HEK293 (cell line): ENCODE results near the gene SLC6A9.

Experiments used
- CTCF ChIA-PET: fragments of 350-600 bp; formaldehyde crosslinking; extraction: SDS; loops from one replicate; lab custom pipeline; 2021; ENCODE audit warnings: antibody characterized with exemption; lab: Yijun Ruan, JAX
- POLR2A ChIA-PET: fragments of 300-600 bp; formaldehyde crosslinking; extraction: SDS; loops from one replicate; lab custom pipeline; 2020; ENCODE audit warnings: antibody characterized with exemption, inconsistent platforms; lab: Yijun Ruan, JAX
- H3K27ac ChIP-seq: fragments of 200-500 bp; sonication (Bioruptor generic); 2 replicates; pipeline ENCODE4 v1.5.1; 2014; ENCODE audit warnings: low read depth, low read length, control low read depth, inconsistent platforms; ENCODE audit errors: extremely low read depth
- H3K36me3 ChIP-seq, 2 experiments: fragments of 200-500 bp in 1 of 2; sonication (Bioruptor generic) in 1 of 2; 1 replicate in 1 of 2; 2 replicates in 1 of 2; pipeline ENCODE4 v1.5.1; 2014 to 2017; ENCODE audit warnings: inconsistent platforms in 2 of 2, low read length in 2 of 2; ENCODE audit not compliant: control insufficient read depth in 2 of 2, insufficient read depth in 1 of 2
- H3K4me1 ChIP-seq: fragments of 200-500 bp; sonication (Bioruptor generic); 2 replicates; pipeline ENCODE4 v1.5.1; 2014; ENCODE audit warnings: mild to moderate bottlenecking, low read length, inconsistent platforms; ENCODE audit not compliant: control insufficient read depth, insufficient read depth
- H3K4me3 ChIP-seq: 2 replicates; pipeline ENCODE4 v1.5.1; 2011; ENCODE audit warnings: low read depth, mild to moderate bottlenecking, control low read depth, low read length, moderate library complexity
- H3K9me3 ChIP-seq: fragments of 200-500 bp; sonication (Bioruptor generic); 2 replicates; pipeline ENCODE4 v1.5.1; 2014; ENCODE audit warnings: low read depth, low read length, inconsistent platforms; ENCODE audit not compliant: control insufficient read depth, insufficient read depth
- BCL6B ChIP-seq: fragments of 450-650 bp; formaldehyde crosslinking; IDR thresholded peaks from 2 replicates; pipeline ENCODE4 v1.5.1; 2017; ENCODE audit warnings: missing biosample characterization, missing genetic modification characterization
- OSR2 ChIP-seq: fragments of 450-650 bp; formaldehyde crosslinking; IDR thresholded peaks from 2 replicates; pipeline ENCODE4 v1.5.1; 2016; ENCODE audit warnings: missing biosample characterization, missing genetic modification characterization
- PRDM6 ChIP-seq: fragments of 450-650 bp; formaldehyde crosslinking; IDR thresholded peaks from 2 replicates; pipeline ENCODE4 v1.5.1; 2017; ENCODE audit warnings: missing biosample characterization, missing genetic modification characterization
- REPIN1 ChIP-seq: fragments of 450-650 bp; formaldehyde crosslinking; IDR thresholded peaks from 2 replicates; pipeline ENCODE4 v1.5.1; 2017; ENCODE audit warnings: missing biosample characterization, missing genetic modification characterization, low read depth
- SP2 ChIP-seq: fragments of 450-650 bp; formaldehyde crosslinking; IDR thresholded peaks from 2 replicates; pipeline ENCODE4 v1.5.1; 2016; ENCODE audit warnings: missing biosample characterization, missing genetic modification characterization
- SP3 ChIP-seq: fragments of 450-650 bp; formaldehyde crosslinking; IDR thresholded peaks from 2 replicates; pipeline ENCODE4 v1.5.1; 2016; ENCODE audit warnings: missing biosample characterization, missing genetic modification characterization
- ZBTB17 ChIP-seq: fragments of 450-650 bp; formaldehyde crosslinking; IDR thresholded peaks from 2 replicates; pipeline ENCODE4 v1.5.1; 2016; ENCODE audit warnings: missing biosample characterization, missing genetic modification characterization
- ZBTB20 ChIP-seq: fragments of 450-650 bp; formaldehyde crosslinking; IDR thresholded peaks from 2 replicates; pipeline ENCODE4 v1.5.1; 2016; ENCODE audit warnings: missing biosample characterization, missing genetic modification characterization
- ZIC2 ChIP-seq: fragments of 450-650 bp; formaldehyde crosslinking; IDR thresholded peaks from 2 replicates; pipeline ENCODE4 v1.5.1; 2016; ENCODE audit warnings: missing biosample characterization, missing genetic modification characterization
- ZNF114 ChIP-seq: fragments of 450-650 bp; formaldehyde crosslinking; IDR thresholded peaks from 2 replicates; pipeline ENCODE4 v1.5.0; 2017; ENCODE audit warnings: missing biosample characterization, missing genetic modification characterization
- ZNF23 ChIP-seq: fragments of 450-650 bp; formaldehyde crosslinking; IDR thresholded peaks from 2 replicates; pipeline ENCODE4 v1.5.1; 2016; ENCODE audit warnings: missing biosample characterization, missing genetic modification characterization, borderline replicate concordance
- ZNF24 ChIP-seq: fragments of 450-650 bp; formaldehyde crosslinking; IDR thresholded peaks from 2 replicates; pipeline ENCODE4 v1.5.1; 2016; ENCODE audit warnings: missing biosample characterization, missing genetic modification characterization
- ZNF335 ChIP-seq: fragments of 450-650 bp; formaldehyde crosslinking; conservative IDR thresholded peaks from 2 replicates; pipeline ENCODE4 v1.5.1; 2016; ENCODE audit warnings: missing biosample characterization, missing genetic modification characterization
- ZNF518A ChIP-seq: fragments of 450-650 bp; formaldehyde crosslinking; conservative IDR thresholded peaks from 2 replicates; pipeline ENCODE4 v1.5.1; 2016; ENCODE audit warnings: low read depth, missing biosample characterization, missing genetic modification characterization
- ZNF544 ChIP-seq: fragments of 450-650 bp; formaldehyde crosslinking; IDR thresholded peaks from 2 replicates; pipeline ENCODE4 v1.5.0; 2017; ENCODE audit warnings: missing biosample characterization, missing genetic modification characterization
- ZNF548 ChIP-seq: fragments of 450-650 bp; formaldehyde crosslinking; IDR thresholded peaks from 2 replicates; pipeline ENCODE4 v1.5.1; 2016; ENCODE audit warnings: missing biosample characterization, missing genetic modification characterization
- ZNF664 ChIP-seq: fragments of 450-650 bp; formaldehyde crosslinking; IDR thresholded peaks from 2 replicates; pipeline ENCODE4 v1.5.1; 2016; ENCODE audit warnings: missing biosample characterization, missing genetic modification characterization
- ZNF692 ChIP-seq: fragments of 450-650 bp; formaldehyde crosslinking; IDR thresholded peaks from 2 replicates; pipeline ENCODE4 v1.5.1; 2016; ENCODE audit warnings: missing biosample characterization, missing genetic modification characterization
- ZNF76 ChIP-seq: fragments of 450-650 bp; formaldehyde crosslinking; IDR thresholded peaks from 2 replicates; pipeline ENCODE4; 2016; ENCODE audit warnings: low read depth, missing biosample characterization, missing genetic modification characterization, borderline replicate concordance
- TF ChIP-seq, protein P1 (sequence below): fragments of 450-650 bp; formaldehyde crosslinking; IDR thresholded peaks from 2 replicates; pipeline ENCODE4 v1.5.1; 2016; ENCODE audit warnings: missing biosample characterization, missing genetic modification characterization, low read depth
- TF ChIP-seq, protein P2 (sequence below): fragments of 450-650 bp; formaldehyde crosslinking; IDR thresholded peaks from 2 replicates; pipeline ENCODE4 v1.5.1; 2016; ENCODE audit warnings: missing biosample characterization, missing genetic modification characterization

Gene SLC6A9

GRCh38 chr1:43970502-43970901 lies 60.8 kb downstream of the SLC6A9 start (continued):
- TF ChIP-seq PRDM6 (tag by site-specific recombination) (no peak), OSR2 (no peak)
- TF ChIP-seq, protein P1, sequence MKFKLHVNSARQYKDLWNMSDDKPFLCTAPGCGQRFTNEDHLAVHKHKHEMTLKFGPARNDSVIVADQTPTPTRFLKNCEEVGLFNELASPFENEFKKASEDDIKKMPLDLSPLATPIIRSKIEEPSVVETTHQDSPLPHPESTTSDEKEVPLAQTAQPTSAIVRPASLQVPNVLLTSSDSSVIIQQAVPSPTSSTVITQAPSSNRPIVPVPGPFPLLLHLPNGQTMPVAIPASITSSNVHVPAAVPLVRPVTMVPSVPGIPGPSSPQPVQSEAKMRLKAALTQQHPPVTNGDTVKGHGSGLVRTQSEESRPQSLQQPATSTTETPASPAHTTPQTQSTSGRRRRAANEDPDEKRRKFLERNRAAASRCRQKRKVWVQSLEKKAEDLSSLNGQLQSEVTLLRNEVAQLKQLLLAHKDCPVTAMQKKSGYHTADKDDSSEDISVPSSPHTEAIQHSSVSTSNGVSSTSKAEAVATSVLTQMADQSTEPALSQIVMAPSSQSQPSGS (tag by site-specific recombination): no peak
- TF ChIP-seq, all 188 proteins: peak for 0

GRCh38 chr1:43969746-43970466 lies 61.4 kb downstream of the SLC6A9 start, which contains the start of gene DPH2:
Gene DPH2, plus strand, starts transcription at chr1:43970010. Its CDS starts 166 bp downstream, at chr1:43970176.
- Histone ChIP-seq H3K27ac (no peak within 1 kb of the TSS), H3K9me3 (no peaks in the 10 kb centered on the region), H3K4me1 (no peaks in the 10 kb centered on the region), H3K4me3 (peak within 1 kb of the TSS; percentile 89), H3K36me3 (peaks cover 0 to 59% of the 10 kb centered on the region in 2 experiments; a peak in 1 of 3 replicates)
- CTCF ChIA-PET: interaction anchor here (0.6 to 1.2 kb wide), 5 partner anchors 13 to 206 kb away, joined by 3 to 4 read pairs (median 3); no protein-coding TSS in a partner anchor
- POLR2A ChIA-PET: interaction anchor here (0.6 to 1.0 kb wide), 6 partner anchors 8 to 101 kb away, joined by 3 to 4 read pairs (median 4); no protein-coding TSS in a partner anchor
- TF ChIP-seq ZNF548 (tag by site-specific recombination): no peak
- TF ChIP-seq ZNF76 (tag by site-specific recombination): peak; percentile 94
- peak; percentile 90 for TF ChIP-seq SP3 (tag by site-specific recombination)
- TF ChIP-seq SP2 (tag by site-specific recombination): peak; percentile 96
- peak; percentile 9; the same call in 1 of the 2 replicates for TF ChIP-seq ZIC2 (tag by site-specific recombination)
- no peak for TF ChIP-seq REPIN1 (tag by site-specific recombination)
- peak; percentile 99 for TF ChIP-seq BCL6B (tag by site-specific recombination)
- TF ChIP-seq ZBTB17: peak; percentile 89
- no peak for TF ChIP-seq ZNF692 (tag by site-specific recombination)
- TF ChIP-seq, protein P2, sequence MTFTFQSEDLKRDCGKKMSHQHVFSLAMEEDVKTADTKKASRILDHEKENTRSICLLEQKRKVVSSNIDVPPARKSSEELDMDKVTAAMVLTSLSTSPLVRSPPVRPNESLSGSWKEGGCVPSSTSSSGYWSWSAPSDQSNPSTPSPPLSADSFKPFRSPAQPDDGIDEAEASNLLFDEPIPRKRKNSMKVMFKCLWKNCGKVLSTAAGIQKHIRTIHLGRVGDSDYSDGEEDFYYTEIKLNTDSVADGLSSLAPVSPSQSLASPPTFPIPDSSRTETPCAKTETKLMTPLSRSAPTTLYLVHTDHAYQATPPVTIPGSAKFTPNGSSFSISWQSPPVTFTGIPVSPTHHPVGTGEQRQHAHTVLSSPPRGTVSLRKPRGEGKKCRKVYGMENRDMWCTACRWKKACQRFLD (tag by site-specific recombination): peak; percentile 59; the same call in 1 of the 2 replicates
- TF ChIP-seq ZNF23 (tag by site-specific recombination): no peak
- peak; percentile 53 for TF ChIP-seq ZNF335 (tag by site-specific recombination)
- no peak for TF ChIP-seq ZNF24
- peak; percentile 93 for TF ChIP-seq ZNF518A (tag by site-specific recombination)
- no peak for TF ChIP-seq ZNF114 (tag by site-specific recombination)
- TF ChIP-seq ZNF544 (tag by site-specific recombination): no peak
- peak; percentile 63; the same call in 1 of the 2 replicates for TF ChIP-seq ZBTB20 (tag by site-specific recombination)
- TF ChIP-seq ZNF664 (tag by site-specific recombination): no peak
